IPS DF 19.7 (cell line): Measurements from ENCODE around the gene EPC1.
A peak's percentile ranks its signal among the peaks of the same experiment; 100 is the strongest.
"Not testable (repeated sequence)": the region's sequence is repeated elsewhere in the genome, so short reads cannot be mapped to it uniquely, and the experiment has no call there.

Experiments used
- DNase-seq: peaks from one replicate; pipeline ENCODE4 v3.0.0-alpha.2; 2013; ENCODE audit warnings: low read depth, low spot score

Gene EPC1

DNA sequence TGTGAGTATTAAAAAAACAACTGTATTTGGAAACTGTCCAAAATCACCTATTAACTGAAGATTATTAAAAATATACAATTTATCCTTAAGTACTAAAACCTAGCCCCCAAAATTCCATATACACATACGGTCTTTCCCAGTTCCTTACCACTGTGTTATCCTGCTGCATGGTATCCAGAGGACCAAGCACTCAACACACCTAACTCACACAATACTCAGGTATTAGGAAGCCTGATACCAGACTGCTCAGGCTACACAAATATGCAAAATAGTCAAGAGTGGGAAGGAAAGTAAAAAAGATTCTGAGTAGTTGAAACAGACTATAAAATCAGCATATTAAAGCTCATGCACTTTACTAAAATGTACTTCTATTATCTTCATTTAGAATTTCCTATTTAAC lies 67.2 kb downstream of the EPC1 start:
- no peak for DNase-seq

DNA sequence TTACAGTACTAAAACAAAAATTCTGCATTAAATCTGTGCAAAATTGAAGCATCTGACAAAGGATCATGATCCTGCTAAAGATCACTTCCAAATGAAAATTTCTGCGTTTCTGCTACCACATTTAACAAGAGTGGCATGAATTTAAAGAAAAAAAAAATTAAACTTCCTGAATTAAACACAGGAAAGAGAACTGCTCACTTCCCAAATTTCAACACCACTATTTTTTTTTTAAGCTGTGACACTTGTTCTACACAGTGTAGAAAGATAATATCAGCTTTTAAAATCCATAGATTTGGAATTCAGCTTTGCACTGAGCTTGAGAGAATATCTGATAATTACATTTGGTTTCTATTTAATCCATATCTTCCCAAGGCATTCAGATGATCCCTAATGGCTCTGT lies 73.6 kb downstream of the EPC1 start:
- DNase-seq: no peak

DNA sequence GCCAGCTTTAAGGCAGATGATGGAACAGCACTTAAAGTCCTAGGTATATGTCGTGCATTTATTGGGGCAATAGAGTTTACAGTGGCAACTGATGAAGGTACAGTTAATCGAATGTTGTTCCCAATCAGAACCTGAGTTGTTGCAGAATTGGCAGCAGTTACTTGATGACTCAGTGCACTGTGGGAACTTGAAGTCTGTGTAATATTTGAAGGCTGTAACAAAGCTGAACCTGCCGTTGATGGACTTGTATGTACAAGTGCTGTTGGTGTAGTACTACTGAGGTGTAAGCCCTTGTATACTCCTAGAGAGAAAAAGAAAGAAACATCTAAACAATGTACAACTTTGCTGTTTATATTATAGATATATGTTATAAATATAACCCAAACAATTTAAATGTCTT lies 75.3 kb downstream of the EPC1 start:
- DNase-seq: no peak

DNA sequence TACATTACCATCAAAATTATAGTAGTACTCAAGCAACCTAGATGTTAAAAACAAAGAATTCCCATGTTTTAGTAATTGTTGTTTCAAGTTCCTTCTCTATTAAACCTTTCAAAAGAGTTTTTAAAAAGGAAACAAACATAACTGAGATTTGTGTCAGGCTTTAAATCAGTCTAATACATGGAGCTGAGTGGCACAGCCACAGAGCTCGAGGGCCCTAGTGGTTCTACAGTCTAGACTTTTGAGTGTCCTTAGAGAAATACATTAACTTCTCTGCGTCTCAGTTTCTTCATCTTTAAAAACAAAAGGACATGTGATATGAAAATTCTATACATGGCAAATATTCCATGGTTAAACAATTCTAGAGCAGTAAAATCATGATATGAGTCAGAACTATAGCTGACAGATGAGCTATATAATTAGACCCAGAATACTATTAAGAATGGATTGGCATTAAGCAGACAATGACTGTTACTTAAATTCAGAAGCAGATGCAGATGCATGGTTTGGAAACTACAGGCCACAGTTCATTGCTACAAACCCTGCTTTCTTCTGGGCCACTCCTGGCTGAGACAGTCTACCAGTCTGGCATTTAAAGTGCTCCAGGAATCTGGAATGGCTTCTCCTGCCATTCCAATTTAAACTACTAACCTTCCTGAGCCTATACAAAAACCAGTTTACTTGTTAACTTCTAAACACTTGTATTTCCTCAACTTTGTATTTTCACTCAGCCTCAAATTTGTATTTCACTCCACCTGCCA lies 77.4 kb downstream of the EPC1 start:
- no peak for DNase-seq

DNA sequence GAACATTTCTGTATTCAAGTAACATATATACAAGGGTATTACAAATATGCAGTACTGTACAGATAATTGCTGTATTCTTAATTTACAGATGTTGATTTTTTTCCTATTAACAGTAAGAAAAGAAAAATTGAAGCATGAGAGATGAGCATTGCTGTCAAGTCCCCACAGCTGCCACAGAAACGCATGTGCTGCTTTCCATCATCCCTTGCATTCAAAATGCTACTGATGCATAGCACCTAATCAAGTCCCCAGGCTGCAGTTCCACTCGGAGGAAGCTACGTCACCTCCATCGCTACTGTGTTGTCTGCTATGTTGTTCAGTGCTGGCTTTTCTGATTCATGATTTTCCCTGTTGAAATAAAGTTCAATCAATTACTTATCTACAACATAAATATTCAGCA lies 78.2 kb downstream of the EPC1 start:
- DNase-seq: no peak

DNA sequence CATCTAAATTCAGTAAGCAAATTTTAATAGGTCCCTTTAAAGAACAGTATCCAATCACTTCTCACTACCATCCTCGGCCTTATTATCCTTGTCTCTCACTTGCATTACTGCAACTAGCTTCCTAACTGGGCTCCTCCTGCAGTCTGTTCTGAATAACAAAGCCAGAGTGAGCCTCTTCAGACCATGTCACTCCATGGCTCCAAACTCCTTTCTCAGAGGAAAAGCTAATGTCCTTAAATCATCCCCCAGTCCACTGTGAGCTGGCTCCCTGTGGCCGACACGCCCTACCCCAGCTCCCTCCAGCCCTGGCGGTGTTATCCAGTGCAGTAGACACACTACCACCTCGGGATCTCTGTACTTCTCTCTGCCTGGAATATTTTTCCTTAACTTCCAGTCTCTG lies 80.0 kb downstream of the EPC1 start:
- DNase-seq: peak; percentile 85

DNA sequence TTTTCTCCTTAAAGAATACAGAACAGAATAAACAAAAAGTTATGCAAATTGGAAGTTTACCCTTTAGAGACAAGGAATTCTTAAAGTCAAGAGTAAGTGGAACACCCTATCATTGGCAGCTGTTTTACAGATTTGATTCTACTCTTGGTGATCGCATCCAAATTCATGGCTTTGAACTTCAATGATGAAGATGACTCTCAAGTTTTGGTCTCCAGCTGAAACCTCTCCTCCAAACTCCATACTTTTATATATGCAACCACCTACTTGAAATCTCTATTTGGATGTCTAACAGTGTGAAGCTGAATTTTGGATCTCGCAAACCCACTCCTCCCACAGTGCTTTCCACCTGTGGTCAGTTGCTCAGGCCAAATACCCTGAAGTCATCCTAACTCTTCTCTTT lies 80.4 kb downstream of the EPC1 start:
- no peak for DNase-seq

DNA sequence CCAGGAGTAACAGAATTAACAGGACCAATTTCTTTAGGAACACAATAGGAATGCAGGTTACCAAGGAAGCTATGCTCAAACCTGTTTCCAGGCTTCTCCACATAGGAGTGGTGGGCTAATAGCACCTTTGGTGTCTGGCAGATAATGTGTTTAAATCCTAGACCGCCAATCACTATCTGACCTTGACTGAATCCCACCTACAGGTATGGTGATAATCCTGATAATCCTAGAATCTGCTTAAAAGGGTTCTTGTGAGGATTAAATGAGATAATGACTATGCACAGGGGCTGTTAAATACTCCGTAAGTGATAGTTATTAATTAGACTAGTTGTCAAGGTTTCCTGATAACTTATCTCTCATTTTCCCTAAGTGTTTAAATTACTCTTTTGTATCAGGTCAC lies 81.2 kb downstream of the EPC1 start:
- DNase-seq: no peak

DNA sequence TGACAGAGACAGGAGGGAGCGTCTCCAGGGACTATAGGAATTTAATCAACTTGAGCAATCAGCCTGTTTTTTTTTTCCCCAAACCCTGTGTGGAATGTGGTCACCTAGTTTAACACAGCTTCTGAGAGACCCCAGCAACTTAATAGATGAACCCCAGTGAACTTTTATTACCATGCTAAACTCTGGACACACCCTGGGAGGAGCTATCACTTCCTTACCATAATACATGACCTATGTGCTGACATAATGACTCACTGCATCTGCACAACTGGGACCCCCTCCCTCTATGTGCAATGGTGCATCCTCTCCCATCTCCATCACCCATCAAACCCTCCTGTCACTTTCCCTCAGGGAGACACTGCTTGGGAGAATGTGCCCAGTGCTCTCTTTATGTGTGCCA lies 83.7 kb downstream of the EPC1 start:
- DNase-seq: no peak

DNA sequence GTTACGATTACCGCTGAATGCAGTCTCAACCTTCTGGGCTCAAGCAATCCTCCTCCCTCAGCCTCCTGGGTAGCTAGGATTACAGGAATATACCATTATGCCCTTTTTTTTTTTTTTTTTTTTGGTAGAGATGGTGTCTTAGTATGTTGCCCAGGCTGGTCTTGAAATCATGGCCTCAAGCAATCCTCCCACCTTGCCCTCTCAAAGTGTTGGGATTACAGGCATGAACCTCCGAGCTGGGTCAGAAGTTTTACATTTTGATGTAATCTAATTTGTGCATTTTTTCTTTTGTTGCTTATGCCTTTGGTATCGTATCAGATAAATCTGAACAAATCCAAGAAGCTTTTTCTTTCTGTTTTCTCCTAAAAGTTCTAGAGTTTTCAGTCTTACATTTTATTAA lies 87.4 kb downstream of the EPC1 start:
- no peak for DNase-seq

DNA sequence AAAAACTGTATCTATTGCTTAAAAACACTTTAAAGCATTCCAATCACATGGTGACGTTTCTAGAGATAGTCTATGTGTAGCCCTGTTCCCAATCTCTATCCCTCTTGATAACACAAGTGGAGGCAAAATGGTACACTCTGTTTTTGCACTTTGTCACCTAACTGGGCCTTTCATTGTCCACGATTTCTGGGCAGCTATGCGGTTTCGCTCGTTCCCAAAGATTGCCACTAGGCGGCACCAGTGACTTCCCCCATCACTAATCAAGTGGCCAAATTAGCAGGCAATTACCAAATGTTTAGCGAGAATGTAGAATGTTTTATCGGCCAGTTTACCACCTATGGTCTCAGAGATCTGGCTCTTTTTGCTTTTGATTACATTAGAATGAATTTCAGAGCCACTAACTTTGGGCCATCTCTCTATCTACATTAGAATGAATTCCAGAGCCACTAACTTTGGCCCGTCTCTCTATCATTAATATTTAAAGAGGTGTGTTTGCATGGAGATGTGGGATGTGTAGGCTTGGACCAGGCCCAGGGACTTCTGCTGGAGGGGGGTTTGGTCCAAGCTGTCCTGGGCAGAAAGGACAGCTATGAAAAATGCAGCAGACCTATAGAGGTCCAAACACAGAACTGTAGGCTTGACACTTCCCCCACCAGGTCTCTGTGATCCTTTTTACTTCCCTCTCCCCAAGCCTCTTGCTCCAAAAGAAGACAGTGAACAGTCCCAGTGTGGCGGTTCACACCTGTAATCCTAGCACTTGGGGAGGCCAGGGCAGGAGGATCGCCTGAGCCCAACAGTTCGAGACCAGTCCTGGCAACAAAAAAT lies 90.1 kb downstream of the EPC1 start:
- DNase-seq: no peak

DNA sequence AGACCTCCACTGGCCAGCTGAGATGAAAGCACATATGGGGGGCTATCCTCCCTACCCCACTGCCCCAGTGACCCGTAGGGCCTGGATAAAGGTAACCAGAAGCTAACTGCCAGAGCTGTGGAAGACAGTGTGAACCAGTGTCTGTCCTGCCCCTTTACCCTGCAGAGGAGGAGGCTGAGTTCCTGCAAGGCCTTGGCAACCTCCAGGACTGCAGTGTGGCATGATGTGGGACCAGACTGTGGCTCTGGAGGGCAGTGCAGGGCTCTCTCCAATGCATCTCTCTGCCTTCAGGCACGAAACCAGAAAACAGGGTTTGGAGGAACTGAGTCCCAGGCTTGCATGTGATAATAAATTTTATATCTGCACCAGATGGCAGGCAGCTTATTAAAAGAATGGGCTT lies 93.1 kb downstream of the EPC1 start:
- no peak for DNase-seq

DNA sequence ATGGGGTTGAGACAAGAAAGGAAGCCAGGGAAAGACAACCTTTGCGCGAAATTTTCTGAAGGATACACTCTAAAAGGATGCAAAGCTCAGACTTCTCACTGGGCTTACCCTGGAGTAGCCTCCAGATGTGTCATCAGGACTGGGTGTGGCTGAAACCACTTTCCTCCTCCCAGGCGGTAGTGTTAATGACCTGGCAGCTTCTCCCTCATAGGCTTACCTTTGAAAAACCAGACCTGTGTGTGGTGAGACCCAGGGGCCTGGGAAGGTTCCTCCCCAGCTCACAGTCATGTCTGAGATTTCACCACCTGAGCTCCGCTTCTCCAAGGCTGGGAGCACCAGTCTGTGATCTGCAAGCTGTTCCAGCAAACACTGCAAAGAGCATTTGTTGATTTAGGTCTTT lies 93.7 kb downstream of the EPC1 start:
- DNase-seq: no peak

DNA sequence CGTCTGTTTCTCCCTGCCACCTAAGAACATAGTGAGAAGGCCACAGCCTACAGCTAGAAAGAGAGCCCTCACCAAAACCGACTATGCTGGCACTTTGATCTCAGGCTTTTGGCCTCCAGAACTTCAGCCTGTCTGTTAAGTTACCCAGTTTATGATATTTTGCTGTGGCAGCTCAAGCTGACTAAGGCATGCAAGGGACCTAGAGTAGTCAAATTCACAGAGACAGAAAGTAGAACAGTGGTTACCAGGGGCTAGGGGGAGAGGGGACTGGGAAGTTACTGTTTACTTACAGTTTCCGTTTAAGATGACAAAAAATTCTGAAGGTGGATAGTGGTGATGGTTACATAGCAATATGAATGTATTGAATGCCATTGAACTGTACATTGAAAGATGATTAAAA lies 96.5 kb downstream of the EPC1 start:
- not testable (repeated sequence) for DNase-seq

DNA sequence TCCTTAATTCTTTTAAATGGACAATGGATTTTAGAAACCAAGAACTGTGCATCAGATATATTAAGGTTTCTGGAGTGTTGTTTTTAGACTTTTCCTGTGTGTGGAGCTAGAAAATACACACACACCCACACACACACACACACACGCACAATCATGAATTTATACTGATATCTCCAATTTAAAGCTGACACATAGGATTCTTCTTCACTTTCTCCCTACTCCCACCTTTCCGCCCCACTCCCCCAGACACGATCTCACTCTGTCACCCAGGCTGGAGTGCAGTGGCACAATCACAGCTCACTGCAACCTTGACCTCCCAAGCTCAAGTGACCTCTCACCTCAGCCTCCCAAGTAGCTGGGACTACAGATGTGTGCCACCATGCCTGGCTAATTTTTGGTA lies 100.3 kb downstream of the EPC1 start:
- no peak for DNase-seq

DNA sequence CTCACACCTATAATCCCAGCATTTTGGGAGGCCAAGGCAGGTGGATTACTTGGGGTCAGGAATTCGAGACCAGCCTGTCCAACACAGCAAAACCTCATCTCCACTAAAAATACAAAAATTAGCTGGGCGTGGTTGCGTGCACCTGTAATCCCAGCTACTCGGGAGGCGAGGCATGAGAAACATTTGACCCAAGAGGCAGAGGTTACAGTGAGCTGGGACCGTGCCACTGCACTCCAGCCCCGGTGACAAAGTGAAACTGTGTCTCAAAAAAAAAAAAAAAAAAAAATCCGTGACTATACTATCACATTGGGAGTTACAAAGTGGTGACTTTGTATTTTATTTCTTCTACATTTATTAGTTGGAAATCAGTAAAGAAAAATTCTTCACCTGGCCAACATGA lies 101.2 kb downstream of the EPC1 start:
- no peak for DNase-seq

DNA sequence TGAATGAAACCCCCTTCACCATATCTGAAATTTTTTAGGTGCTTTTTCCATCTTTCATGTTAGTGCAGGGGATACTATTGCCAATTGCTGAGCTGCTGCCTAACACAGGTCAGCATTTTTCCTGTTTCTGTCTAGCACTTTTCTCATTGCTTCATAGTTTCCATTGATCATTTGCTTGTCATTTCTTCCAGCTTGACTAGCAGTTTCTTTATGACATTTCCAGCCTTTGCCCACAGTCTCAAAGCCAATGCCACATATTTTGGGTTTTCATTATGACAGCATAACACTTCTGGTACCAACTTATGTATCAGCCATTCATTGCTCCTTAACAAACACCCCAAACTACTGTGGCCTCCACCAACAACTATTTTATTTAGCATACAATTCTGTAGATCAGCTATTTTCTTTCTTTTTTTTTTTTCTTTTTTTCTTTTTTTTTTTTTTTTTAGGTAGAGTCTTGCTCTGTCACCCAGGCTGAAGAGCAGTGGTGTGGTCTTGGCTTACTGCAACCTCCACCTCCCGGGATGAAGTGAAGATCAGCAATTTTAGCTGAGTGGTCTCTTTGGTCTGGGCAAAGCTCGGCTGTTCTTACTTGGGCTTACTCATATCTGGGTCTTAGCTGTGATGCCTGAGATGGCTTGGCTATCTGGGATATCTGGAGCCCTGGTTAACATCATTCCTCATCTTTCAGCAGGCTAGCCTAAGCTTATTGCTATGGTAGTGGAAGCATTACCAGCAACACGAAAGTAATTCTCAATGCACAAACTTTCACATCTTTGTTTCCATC lies 102.3 kb downstream of the EPC1 start:
- no peak for DNase-seq

DNA sequence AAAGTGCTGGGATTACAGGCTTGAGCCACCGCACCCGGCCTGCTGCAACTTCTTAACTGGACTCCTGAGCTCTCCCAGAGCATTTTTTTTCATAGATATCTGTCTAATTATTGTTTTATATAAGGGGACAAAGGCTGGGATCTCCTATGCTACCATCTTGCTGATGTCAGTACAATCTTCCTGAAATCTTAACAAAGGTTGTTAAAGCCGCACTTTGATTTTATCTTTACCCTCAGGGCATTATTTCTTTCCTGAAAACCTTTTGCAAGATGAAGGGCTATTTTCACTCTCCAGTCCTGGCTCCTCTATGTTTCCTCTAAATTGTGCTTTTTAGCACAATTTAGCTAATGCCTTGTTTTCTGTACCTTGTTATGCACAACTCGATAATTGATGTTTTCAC lies 102.9 kb downstream of the EPC1 start:
- no peak for DNase-seq

DNA sequence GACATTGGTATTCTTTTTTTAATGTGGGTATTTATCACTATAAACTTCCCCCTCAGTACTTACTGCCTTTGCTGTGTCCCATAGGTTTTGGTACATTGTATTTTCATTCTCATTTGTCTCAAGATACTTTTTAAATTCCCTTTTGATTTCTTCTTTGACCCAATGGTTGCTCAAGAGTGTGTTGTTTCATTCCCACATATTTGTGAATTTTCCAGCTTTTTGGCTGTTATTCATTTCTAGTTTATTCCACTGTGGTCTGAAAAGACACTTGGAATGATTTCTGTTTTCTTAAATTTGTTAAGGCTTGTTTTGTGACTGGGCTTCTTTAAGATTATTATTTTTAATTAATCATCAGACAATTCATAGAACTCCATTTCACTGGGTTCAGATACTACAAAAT lies 105.0 kb downstream of the EPC1 start:
- no peak for DNase-seq

DNA sequence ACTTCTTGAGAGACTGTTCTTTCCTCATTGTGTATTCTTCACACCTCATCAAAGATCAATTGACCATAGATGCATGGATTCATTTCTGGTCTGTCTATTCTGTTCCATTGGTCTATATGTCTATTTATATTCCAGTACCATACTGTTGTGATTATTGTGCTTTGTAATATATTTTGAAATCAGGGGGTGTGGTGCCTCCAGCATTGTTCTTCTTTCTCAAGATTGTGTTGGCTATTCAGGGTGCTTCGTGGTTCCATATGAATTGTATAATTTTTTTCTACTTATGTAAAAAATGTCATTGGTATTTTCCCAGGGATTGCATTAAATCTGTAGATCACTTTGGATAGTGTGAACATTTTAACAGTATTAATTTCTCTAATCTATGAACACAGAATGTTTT lies 106.5 kb downstream of the EPC1 start:
- DNase-seq: no peak

DNA sequence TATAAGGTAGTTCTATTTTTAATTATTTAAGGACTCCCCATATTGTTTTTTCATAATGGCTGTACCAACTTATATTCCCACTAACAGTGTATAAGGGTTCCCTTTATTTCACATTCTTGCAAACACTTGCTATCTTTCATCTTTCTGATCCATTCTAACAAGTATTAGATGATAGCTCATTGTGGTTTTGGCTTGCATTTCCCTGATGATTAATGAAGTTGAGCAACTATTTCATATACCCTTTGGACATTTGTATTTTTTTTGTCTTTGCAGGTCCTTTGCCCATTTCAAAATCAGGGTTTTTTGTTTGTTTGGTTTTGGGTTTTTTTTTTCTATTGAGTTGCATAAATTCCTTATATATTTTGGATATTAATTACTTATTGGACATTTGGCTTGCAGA lies 107.2 kb downstream of the EPC1 start:
- DNase-seq: no peak

DNA sequence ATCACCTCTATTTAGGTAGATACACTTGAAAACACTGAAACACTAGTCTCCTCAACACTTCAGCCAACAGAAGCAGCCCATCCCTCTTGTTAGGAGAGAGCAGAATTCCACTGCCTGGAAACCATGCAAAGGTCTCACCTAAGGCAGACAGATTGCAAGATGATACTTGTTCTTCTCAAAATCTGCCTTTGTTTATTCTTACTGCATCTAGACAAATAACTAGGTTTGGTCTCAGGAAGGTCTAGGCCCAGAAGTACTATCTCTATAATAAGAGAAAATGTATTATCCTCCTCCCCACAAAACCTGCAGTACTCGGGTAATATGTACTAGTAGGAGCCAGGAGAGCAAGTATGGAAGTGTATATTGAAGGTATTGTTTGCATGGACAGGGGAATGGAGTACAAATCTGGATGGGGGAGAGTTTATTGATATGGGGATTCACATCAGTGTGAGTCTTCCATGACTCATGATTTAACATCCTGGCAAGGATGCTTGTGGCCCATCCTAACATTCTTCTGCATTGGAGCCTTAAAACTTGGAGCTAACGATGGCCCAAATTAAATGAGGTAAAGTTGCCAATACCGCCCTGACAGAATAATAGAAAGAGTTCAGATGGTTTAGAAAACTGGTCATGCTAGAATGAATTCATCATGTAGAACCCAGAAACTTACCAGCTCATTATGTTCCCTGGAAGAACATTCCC lies 109.2 kb downstream of the EPC1 start:
- no peak for DNase-seq
